GM23338 (cell line): ENCODE data around the gene IGFBP5. TPM values are rescaled to one million over a fixed set of nuclear protein-coding genes. Genes with fewer than 3 reads are reported as not detected.

Experiments
- ATAC-seq: fragments of 200-7000 bp; cut with Tn5 transposase; 3 replicates; pipeline ENCODE4 v1.9.1; 2020
- DNase-seq: peaks from one replicate; pipeline ENCODE4 v3.0.0-alpha.2; 2015; ENCODE audit warnings: low spot score
- H2AFZ ChIP-seq: fragments of 200-600 bp; sonication (generic); 2 replicates; pipeline ENCODE4 v1.8.0; 2016; ENCODE audit warnings: antibody characterized with exemption, mild to moderate bottlenecking, moderate library complexity
- H3F3A ChIP-seq: fragments of 200-600 bp; sonication (generic); replicated peaks from 2 replicates; pipeline ENCODE4 v1.8.0; 2017; ENCODE audit warnings: antibody characterized with exemption, mixed run types, low read depth
- H3K27ac ChIP-seq: fragments of 200-600 bp; sonication (generic); 2 replicates; pipeline ENCODE4 v1.6.1; 2016; ENCODE audit warnings: low read depth
- H3K27me3 ChIP-seq: fragments of 200-600 bp; sonication (generic); 2 replicates; pipeline ENCODE4 v1.8.0; 2016; ENCODE audit warnings: mild to moderate bottlenecking, mixed run types, moderate library complexity; ENCODE audit not compliant: insufficient read depth
- H3K36me3 ChIP-seq: fragments of 200-600 bp; sonication (generic); 2 replicates; pipeline ENCODE4 v1.8.0; 2016; ENCODE audit warnings: mild to moderate bottlenecking; ENCODE audit not compliant: insufficient read depth
- H3K4me1 ChIP-seq: fragments of 200-600 bp; sonication (generic); 2 replicates; pipeline ENCODE4 v1.8.0; 2016; ENCODE audit warnings: mild to moderate bottlenecking, moderate library complexity; ENCODE audit not compliant: insufficient read depth
- H3K4me2 ChIP-seq: fragments of 200-600 bp; sonication (generic); 2 replicates; pipeline ENCODE4 v1.7.1; 2017; ENCODE audit warnings: mixed run types
- H3K4me3 ChIP-seq: fragments of 200-600 bp; sonication (generic); 2 replicates; pipeline ENCODE4 v1.6.1; 2016; ENCODE audit warnings: mixed run types
- H3K79me2 ChIP-seq: fragments of 200-600 bp; sonication (generic); replicated peaks from 2 replicates; pipeline ENCODE4 v1.8.0; 2017; ENCODE audit warnings: mild to moderate bottlenecking; ENCODE audit not compliant: insufficient read depth
- H3K9me2 ChIP-seq: fragments of 200-600 bp; sonication (generic); 2 replicates; pipeline ENCODE4 v1.8.0; 2017; ENCODE audit not compliant: insufficient read depth
- H4K20me1 ChIP-seq: fragments of 200-600 bp; sonication (generic); replicated peaks from 2 replicates; pipeline ENCODE4 v1.8.0; 2017; ENCODE audit warnings: mild to moderate bottlenecking; ENCODE audit not compliant: insufficient read depth
- H3K27ac Mint-ChIP-seq: 2 replicates; pipeline ENCODE4 v1.8.0; 2020; ENCODE audit warnings: inconsistent platforms, mild to moderate bottlenecking, moderate library complexity, mixed read lengths
- H3K27me3 Mint-ChIP-seq: 3 replicates; pipeline ENCODE4 v1.8.0; 2022; ENCODE audit warnings: low read depth, mild to moderate bottlenecking, moderate library complexity, mixed read lengths, inconsistent platforms; ENCODE audit not compliant: insufficient read depth, poor library complexity
- H3K36me3 Mint-ChIP-seq: 3 replicates; pipeline ENCODE4 v1.8.0; 2021; ENCODE audit warnings: low read depth, mild to moderate bottlenecking, inconsistent platforms, moderate library complexity, mixed read lengths
- H3K4me1 Mint-ChIP-seq: 3 replicates; pipeline ENCODE4 v1.8.0; 2020; ENCODE audit warnings: mild to moderate bottlenecking, inconsistent platforms, mixed read lengths
- H3K4me3 Mint-ChIP-seq: 3 replicates; pipeline ENCODE4 v1.8.0; 2021; ENCODE audit warnings: moderate library complexity, mild to moderate bottlenecking, inconsistent platforms, mixed read lengths
- H3K9me3 Mint-ChIP-seq: 3 replicates; pipeline ENCODE4 v1.8.0; 2020; ENCODE audit warnings: moderate library complexity, mild to moderate bottlenecking, inconsistent platforms, mixed read lengths
- CREB1 ChIP-seq: fragments of 250-450 bp; sonication (Bioruptor Pico); IDR thresholded peaks from 2 replicates; pipeline ENCODE4 v1.5.0; 2020; ENCODE audit warnings: low read depth, mild to moderate bottlenecking, moderate library complexity
- EZH2 ChIP-seq: fragments of 200-600 bp; sonication (generic); IDR thresholded peaks from one replicate; pipeline ENCODE4 v1.8.0; 2017; ENCODE audit warnings: antibody characterized with exemption, mild to moderate bottlenecking, low read depth; ENCODE audit not compliant: unreplicated experiment
- EZH2phosphoT487 ChIP-seq: fragments of 200-600 bp; sonication (generic); IDR thresholded peaks from one replicate; pipeline ENCODE4 v1.8.1; 2018; ENCODE audit warnings: antibody characterized with exemption; ENCODE audit not compliant: unreplicated experiment
- JUNB ChIP-seq: IDR thresholded peaks from one replicate; pipeline ENCODE4 v1.6.1; 2016; ENCODE audit warnings: antibody characterized with exemption; ENCODE audit not compliant: unreplicated experiment
- NANOG ChIP-seq: IDR thresholded peaks from 2 replicates; pipeline ENCODE4 v1.6.1; 2016; ENCODE audit warnings: antibody characterized with exemption, borderline replicate concordance
- POLR2AphosphoS5 ChIP-seq: IDR thresholded peaks from 2 replicates; pipeline ENCODE4 v1.6.1; 2016; ENCODE audit warnings: antibody characterized with exemption, low read depth
- STAT1 ChIP-seq: IDR thresholded peaks from one replicate; pipeline ENCODE4 v1.6.1; 2016; ENCODE audit warnings: antibody characterized with exemption; ENCODE audit not compliant: unreplicated experiment
- ZNF114 ChIP-seq: fragments of 250-450 bp; sonication (Bioruptor Pico); IDR thresholded peaks from 2 replicates; pipeline ENCODE4 v1.5.0; 2020; ENCODE audit warnings: mild to moderate bottlenecking, moderate library complexity
- ZNF331 ChIP-seq: fragments of 250-450 bp; sonication (Bioruptor Pico); IDR thresholded peaks from 2 replicates; pipeline ENCODE4 v1.5.0; 2020; ENCODE audit warnings: low read depth, mild to moderate bottlenecking, moderate library complexity
- polyA plus RNA-seq: library from polyadenylated mRNA; unstranded; fragments of >200 nt; fragmentation: Nextera tagmentation; extraction: Ambion mirVana; gene quantifications from 2 replicates; pipeline ENCODE4 v1.2.1, GENCODE V29; 2016
- total RNA-seq: library from RNA; depleted of rRNA; stranded (reverse); fragments of >200 nt; shearing (Covaris generic); gene quantifications from 2 replicates; pipeline ENCODE4 v1.2.3, GENCODE V29; 2014
- TF ChIP-seq, protein P1 (sequence below): fragments of 250-450 bp; sonication (Bioruptor Pico); IDR thresholded peaks from 2 replicates; pipeline ENCODE4 v1.5.0; 2020; ENCODE audit warnings: mild to moderate bottlenecking, moderate library complexity
- TF ChIP-seq, protein P2 (sequence below), 2 experiments: fragments of 200-600 bp in 1 of 2; sonication (generic) in 1 of 2; conservative IDR thresholded peaks; 2 replicates each; pipeline versions ENCODE4 v1.5.1 to v1.6.1; 2016 to 2017; ENCODE audit warnings: antibody characterized with exemption in 2 of 2, low read depth in 2 of 2, mild to moderate bottlenecking in 2 of 2, moderate library complexity in 1 of 2
- TF ChIP-seq, protein P3 (sequence below): IDR thresholded peaks from 2 replicates; pipeline ENCODE4 v1.6.1; 2016; ENCODE audit warnings: antibody characterized with exemption
- TF ChIP-seq, protein P4 (sequence below): IDR thresholded peaks from one replicate; pipeline ENCODE4 v1.6.1; 2018; ENCODE audit warnings: antibody characterized with exemption; ENCODE audit not compliant: unreplicated experiment

The IGFBP5 gene
- total and polyA plus RNA-seq, 2 experiments from 2014 or later: 0.70 to 2.5 TPM

DNA sequence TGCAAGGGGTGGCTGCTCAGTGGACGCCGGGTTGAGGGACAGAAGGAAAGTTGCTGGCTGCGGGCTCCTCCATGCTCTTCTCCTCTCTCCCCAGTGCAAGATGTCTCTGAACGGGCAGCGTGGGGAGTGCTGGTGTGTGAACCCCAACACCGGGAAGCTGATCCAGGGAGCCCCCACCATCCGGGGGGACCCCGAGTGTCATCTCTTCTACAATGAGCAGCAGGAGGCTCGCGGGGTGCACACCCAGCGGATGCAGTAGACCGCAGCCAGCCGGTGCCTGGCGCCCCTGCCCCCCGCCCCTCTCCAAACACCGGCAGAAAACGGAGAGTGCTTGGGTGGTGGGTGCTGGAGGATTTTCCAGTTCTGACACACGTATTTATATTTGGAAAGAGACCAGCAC, 31.5 kb downstream of the IGFBP5 start:
- Histone ChIP-seq H4K20me1 (0 out of 2 replicates have a peak, but pooled peaks cover 4% of the 10 kb centered on the region), H3K4me3 (no peak overlapping the region), H3K27me3 (no peaks in the 10 kb centered on the region), H3K4me2 (no peak overlapping the region), H3K27ac (no peak overlapping the region), H3K79me2 (no peaks in the 10 kb centered on the region), H3K9me2 (no peaks in the 10 kb centered on the region), H3F3A (0 out of 2 replicates have a peak, but pooled peaks cover 6% of the 10 kb centered on the region), H3K36me3 (0 out of 2 replicates have a peak, but pooled peaks cover 6% of the 10 kb centered on the region), H2AFZ (no peak overlapping the region), H3K4me1 (peaks cover 19% of the 10 kb centered on the region)
- H3K9me3 Mint-ChIP-seq: no peaks in the 10 kb centered on the region
- DNase-seq: no peak
- TF ChIP-seq JUNB (no peak), ZNF331 (CRISPR knock-in tag) (no peak), POLR2AphosphoS5 (no peak), ZNF114 (CRISPR knock-in tag) (no peak), EZH2 (no peak), CREB1 (CRISPR knock-in tag) (no peak), NANOG (no peak), EZH2phosphoT487 (no peak), STAT1 (no peak)
- TF ChIP-seq, protein P1, sequence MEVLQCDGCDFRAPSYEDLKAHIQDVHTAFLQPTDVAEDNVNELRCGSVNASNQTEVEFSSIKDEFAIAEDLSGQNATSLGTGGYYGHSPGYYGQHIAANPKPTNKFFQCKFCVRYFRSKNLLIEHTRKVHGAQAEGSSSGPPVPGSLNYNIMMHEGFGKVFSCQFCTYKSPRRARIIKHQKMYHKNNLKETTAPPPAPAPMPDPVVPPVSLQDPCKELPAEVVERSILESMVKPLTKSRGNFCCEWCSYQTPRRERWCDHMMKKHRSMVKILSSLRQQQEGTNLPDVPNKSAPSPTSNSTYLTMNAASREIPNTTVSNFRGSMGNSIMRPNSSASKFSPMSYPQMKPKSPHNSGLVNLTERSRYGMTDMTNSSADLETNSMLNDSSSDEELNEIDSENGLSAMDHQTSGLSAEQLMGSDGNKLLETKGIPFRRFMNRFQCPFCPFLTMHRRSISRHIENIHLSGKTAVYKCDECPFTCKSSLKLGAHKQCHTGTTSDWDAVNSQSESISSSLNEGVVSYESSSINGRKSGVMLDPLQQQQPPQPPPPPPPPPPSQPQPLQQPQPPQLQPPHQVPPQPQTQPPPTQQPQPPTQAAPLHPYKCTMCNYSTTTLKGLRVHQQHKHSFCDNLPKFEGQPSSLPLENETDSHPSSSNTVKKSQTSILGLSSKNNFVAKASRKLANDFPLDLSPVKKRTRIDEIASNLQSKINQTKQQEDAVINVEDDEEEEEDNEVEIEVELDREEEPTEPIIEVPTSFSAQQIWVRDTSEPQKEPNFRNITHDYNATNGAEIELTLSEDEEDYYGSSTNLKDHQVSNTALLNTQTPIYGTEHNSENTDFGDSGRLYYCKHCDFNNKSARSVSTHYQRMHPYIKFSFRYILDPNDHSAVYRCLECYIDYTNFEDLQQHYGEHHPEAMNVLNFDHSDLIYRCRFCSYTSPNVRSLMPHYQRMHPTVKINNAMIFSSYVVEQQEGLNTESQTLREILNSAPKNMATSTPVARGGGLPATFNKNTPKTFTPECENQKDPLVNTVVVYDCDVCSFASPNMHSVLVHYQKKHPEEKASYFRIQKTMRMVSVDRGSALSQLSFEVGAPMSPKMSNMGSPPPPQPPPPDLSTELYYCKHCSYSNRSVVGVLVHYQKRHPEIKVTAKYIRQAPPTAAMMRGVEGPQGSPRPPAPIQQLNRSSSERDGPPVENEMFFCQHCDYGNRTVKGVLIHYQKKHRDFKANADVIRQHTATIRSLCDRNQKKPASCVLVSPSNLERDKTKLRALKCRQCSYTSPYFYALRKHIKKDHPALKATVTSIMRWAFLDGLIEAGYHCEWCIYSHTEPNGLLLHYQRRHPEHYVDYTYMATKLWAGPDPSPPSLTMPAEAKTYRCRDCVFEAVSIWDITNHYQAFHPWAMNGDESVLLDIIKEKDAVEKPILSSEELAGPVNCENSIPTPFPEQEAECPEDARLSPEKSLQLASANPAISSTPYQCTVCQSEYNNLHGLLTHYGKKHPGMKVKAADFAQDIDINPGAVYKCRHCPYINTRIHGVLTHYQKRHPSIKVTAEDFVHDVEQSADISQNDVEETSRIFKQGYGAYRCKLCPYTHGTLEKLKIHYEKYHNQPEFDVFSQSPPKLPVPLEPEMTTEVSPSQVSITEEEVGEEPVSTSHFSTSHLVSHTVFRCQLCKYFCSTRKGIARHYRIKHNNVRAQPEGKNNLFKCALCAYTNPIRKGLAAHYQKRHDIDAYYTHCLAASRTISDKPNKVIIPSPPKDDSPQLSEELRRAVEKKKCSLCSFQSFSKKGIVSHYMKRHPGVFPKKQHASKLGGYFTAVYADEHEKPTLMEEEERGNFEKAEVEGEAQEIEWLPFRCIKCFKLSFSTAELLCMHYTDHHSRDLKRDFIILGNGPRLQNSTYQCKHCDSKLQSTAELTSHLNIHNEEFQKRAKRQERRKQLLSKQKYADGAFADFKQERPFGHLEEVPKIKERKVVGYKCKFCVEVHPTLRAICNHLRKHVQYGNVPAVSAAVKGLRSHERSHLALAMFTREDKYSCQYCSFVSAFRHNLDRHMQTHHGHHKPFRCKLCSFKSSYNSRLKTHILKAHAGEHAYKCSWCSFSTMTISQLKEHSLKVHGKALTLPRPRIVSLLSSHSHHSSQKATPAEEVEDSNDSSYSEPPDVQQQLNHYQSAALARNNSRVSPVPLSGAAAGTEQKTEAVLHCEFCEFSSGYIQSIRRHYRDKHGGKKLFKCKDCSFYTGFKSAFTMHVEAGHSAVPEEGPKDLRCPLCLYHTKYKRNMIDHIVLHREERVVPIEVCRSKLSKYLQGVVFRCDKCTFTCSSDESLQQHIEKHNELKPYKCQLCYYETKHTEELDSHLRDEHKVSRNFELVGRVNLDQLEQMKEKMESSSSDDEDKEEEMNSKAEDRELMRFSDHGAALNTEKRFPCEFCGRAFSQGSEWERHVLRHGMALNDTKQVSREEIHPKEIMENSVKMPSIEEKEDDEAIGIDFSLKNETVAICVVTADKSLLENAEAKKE (CRISPR knock-in tag): no peak
- TF ChIP-seq, protein P2, sequence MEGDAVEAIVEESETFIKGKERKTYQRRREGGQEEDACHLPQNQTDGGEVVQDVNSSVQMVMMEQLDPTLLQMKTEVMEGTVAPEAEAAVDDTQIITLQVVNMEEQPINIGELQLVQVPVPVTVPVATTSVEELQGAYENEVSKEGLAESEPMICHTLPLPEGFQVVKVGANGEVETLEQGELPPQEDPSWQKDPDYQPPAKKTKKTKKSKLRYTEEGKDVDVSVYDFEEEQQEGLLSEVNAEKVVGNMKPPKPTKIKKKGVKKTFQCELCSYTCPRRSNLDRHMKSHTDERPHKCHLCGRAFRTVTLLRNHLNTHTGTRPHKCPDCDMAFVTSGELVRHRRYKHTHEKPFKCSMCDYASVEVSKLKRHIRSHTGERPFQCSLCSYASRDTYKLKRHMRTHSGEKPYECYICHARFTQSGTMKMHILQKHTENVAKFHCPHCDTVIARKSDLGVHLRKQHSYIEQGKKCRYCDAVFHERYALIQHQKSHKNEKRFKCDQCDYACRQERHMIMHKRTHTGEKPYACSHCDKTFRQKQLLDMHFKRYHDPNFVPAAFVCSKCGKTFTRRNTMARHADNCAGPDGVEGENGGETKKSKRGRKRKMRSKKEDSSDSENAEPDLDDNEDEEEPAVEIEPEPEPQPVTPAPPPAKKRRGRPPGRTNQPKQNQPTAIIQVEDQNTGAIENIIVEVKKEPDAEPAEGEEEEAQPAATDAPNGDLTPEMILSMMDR (conservative IDR thresholded peaks at IDR 0.05; ENCODE audit: low read depth in 2 of 2): no peak
- TF ChIP-seq, protein P3, sequence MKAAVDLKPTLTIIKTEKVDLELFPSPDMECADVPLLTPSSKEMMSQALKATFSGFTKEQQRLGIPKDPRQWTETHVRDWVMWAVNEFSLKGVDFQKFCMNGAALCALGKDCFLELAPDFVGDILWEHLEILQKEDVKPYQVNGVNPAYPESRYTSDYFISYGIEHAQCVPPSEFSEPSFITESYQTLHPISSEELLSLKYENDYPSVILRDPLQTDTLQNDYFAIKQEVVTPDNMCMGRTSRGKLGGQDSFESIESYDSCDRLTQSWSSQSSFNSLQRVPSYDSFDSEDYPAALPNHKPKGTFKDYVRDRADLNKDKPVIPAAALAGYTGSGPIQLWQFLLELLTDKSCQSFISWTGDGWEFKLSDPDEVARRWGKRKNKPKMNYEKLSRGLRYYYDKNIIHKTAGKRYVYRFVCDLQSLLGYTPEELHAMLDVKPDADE: no peak
- TF ChIP-seq, protein P4, sequence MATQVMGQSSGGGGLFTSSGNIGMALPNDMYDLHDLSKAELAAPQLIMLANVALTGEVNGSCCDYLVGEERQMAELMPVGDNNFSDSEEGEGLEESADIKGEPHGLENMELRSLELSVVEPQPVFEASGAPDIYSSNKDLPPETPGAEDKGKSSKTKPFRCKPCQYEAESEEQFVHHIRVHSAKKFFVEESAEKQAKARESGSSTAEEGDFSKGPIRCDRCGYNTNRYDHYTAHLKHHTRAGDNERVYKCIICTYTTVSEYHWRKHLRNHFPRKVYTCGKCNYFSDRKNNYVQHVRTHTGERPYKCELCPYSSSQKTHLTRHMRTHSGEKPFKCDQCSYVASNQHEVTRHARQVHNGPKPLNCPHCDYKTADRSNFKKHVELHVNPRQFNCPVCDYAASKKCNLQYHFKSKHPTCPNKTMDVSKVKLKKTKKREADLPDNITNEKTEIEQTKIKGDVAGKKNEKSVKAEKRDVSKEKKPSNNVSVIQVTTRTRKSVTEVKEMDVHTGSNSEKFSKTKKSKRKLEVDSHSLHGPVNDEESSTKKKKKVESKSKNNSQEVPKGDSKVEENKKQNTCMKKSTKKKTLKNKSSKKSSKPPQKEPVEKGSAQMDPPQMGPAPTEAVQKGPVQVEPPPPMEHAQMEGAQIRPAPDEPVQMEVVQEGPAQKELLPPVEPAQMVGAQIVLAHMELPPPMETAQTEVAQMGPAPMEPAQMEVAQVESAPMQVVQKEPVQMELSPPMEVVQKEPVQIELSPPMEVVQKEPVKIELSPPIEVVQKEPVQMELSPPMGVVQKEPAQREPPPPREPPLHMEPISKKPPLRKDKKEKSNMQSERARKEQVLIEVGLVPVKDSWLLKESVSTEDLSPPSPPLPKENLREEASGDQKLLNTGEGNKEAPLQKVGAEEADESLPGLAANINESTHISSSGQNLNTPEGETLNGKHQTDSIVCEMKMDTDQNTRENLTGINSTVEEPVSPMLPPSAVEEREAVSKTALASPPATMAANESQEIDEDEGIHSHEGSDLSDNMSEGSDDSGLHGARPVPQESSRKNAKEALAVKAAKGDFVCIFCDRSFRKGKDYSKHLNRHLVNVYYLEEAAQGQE: no peak
- peaks cover 22% of the 10 kb centered on the region for H3K4me1 Mint-ChIP-seq
- H3K27me3 Mint-ChIP-seq: peaks cover 19% of the 10 kb centered on the region
- H3K4me3 Mint-ChIP-seq: no peak overlapping the region
- no peak for ATAC-seq
- H3K36me3 Mint-ChIP-seq: peaks cover 54% of the 10 kb centered on the region
- no peak overlapping the region for H3K27ac Mint-ChIP-seq
